ENCODE results near the gene SLC16A3. TPM values are rescaled to one million over a fixed set of nuclear protein-coding genes. Genes with fewer than 3 reads are reported as not detected.

The SLC16A3 gene
- total RNA-seq, 1 donor from 2014 or later: 21.1 TPM

GRCh38 chr17:82263641-82264040 lies 34.8 kb downstream of the SLC16A3 start:
- H3K27me3 ChIP-seq: no peaks in the 10 kb centered on the region
- no peaks in the 10 kb centered on the region for H3K9me3 ChIP-seq
- intact Hi-C loops (cut with DNase I): no loop called here
- no peak overlapping the region for H3K27ac ChIP-seq
- no peak for DNase-seq (ENCODE audit: extremely low spot score in 2 of 2)
- H3K36me3 ChIP-seq: peaks cover 5 to 70% of the 10 kb centered on the region in 2 donors
- TF ChIP-seq POLR2AphosphoS5 (IDR thresholded peaks at IDR 0.05; ENCODE audit: insufficient read depth in 1 of 2, low read depth in 1 of 2): no peak
- TF ChIP-seq POLR2A (IDR thresholded peaks at IDR 0.05): no peak
- no peak for TF ChIP-seq CTCF (IDR thresholded peaks at IDR 0.05)
- peaks cover 28% of the 10 kb centered on the region for H3K4me1 ChIP-seq
- H3K4me3 ChIP-seq: no peak overlapping the region

GRCh38 chr17:82266142-82266541 lies 37.3 kb downstream of the SLC16A3 start:
- no peaks in the 10 kb centered on the region for H3K27me3 ChIP-seq
- H3K27ac ChIP-seq: peak overlapping the region; percentile 54
- H3K4me3 ChIP-seq: no peak overlapping the region
- no peak for TF ChIP-seq CTCF (IDR thresholded peaks at IDR 0.05)
- no peak for TF ChIP-seq POLR2A (IDR thresholded peaks at IDR 0.05)
- TF ChIP-seq POLR2AphosphoS5 (IDR thresholded peaks at IDR 0.05; ENCODE audit: insufficient read depth in 1 of 2, low read depth in 1 of 2): no peak
- DNase-seq (ENCODE audit: extremely low spot score in 2 of 2): no peak
- H3K4me1 ChIP-seq: peaks cover 53% of the 10 kb centered on the region
- intact Hi-C loops (cut with DNase I): no loop called here
- H3K9me3 ChIP-seq: no peaks in the 10 kb centered on the region
- H3K36me3 ChIP-seq: peaks cover 4 to 52% of the 10 kb centered on the region in 2 donors

- DNase-seq (ENCODE audit: extremely low spot score in 2 of 2): peak in 1 of 2 donors; percentile 96
- intact Hi-C loops (cut with DNase I): no loop called here
- Histone ChIP-seq H3K4me3 (peak overlapping the region in 1 of 2 donors; percentile 40), H3K27me3 (no peaks in the 10 kb centered on the region), H3K4me1 (peaks cover 68% of the 10 kb centered on the region), H3K36me3 (peaks cover 0 to 47% of the 10 kb centered on the region in 2 donors), H3K27ac (peak overlapping the region; percentile 83), H3K9me3 (no peaks in the 10 kb centered on the region)
- TF ChIP-seq POLR2AphosphoS5 (IDR thresholded peaks at IDR 0.05; ENCODE audit: insufficient read depth in 1 of 2, low read depth in 1 of 2): peak; percentile 77 to 84
- no peak for TF ChIP-seq CTCF (IDR thresholded peaks at IDR 0.05)
Measured at GRCh38 chr17:82267575-82268379, 38.9 kb downstream of the SLC16A3 start.

DNA sequence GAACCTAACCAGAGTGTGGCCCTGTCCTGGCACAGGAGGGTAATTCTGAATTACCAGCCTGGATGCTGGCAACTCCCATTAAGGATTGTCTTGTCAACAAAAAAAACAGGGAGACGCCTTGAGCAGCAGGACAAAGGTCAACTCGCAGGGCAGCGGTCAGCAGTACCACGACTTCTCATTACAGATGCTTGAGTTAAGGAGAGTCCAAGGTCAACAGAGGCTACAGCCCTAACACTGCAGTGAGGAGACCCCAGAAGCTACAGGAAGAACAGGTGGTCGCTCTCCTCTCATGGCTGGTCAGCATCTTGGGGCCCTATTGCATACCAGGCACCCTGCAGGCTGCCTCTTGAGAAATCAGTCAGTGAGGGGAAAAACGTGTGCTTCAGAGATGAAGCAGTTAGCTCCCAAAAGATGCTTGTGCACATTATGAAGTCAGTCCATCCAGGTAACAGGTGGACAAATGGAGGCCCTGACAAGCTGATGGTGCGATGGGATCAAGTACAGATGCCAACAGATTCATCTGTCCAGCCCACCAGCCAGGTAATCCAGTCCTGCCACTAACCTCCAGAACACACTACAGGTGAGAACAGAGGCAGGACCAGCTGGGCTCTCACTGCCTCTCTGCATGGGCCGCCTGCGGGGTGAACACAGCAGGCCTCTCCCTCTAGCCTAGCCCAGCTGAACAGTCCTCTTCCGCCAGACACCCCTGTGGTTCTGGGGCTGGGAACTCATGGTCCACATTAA lies 40.5 kb downstream of the SLC16A3 start:
- Histone ChIP-seq H3K27me3 (no peaks in the 10 kb centered on the region), H3K9me3 (no peaks in the 10 kb centered on the region), H3K27ac (peak overlapping the region; percentile 15), H3K36me3 (peaks cover 0 to 33% of the 10 kb centered on the region in 2 donors), H3K4me1 (peaks cover 75% of the 10 kb centered on the region), H3K4me3 (no peak overlapping the region)
- DNase-seq (ENCODE audit: extremely low spot score in 2 of 2): no peak
- no peak for TF ChIP-seq CTCF (IDR thresholded peaks at IDR 0.05)
- no peak for TF ChIP-seq POLR2AphosphoS5 (IDR thresholded peaks at IDR 0.05; ENCODE audit: insufficient read depth in 1 of 2, low read depth in 1 of 2)
- no peak for TF ChIP-seq POLR2A (IDR thresholded peaks at IDR 0.05)
- intact Hi-C loops (cut with DNase I): no loop called here

All from vagina (tissue), 2 donors.